NB4 (cell line): Measurements from ENCODE around the gene SIKE1.

Source experiments
- CTCF ChIP-seq: IDR thresholded peaks from one replicate; pipeline ENCODE4 v1.5.1; 2012; ENCODE audit warnings: low read depth, low read length
- MAX ChIP-seq: IDR thresholded peaks from 2 replicates; pipeline ENCODE4 v1.6.1; 2011; ENCODE audit warnings: low read depth, low read length
- MYC ChIP-seq: IDR thresholded peaks from 2 replicates; pipeline ENCODE4 v1.6.1; 2011; ENCODE audit warnings: low read depth, low read length
- POLR2A ChIP-seq: IDR thresholded peaks from 2 replicates; pipeline ENCODE4 v1.6.1; 2011; ENCODE audit warnings: mild to moderate bottlenecking; ENCODE audit not compliant: insufficient read length; ENCODE audit errors: extremely low read depth

- TF ChIP-seq POLR2A = no peak
- no peak for TF ChIP-seq CTCF
- TF ChIP-seq MAX = no peak
- no peak for TF ChIP-seq MYC
These were observed 39.4 kb upstream of the SIKE1 start for GRCh38 chr1:114819869-114820268.
